IPS DF 4.7 (cell line): ENCODE data around the gene DCDC2.
"Not testable (repeated sequence)": the region's sequence is repeated elsewhere in the genome, so short reads cannot be mapped to it uniquely, and the experiment has no call there.

ENCODE experiments used
- DNase-seq: peaks from one replicate; pipeline ENCODE4 v3.0.0-alpha.2; 2013; ENCODE audit warnings: low spot score; ENCODE audit errors: extremely low read depth

DCDC2 gene

GRCh38 chr6:24381476-24382219, 23.8 kb upstream of the DCDC2 start:
- no peak for DNase-seq

GRCh38 chr6:24378473-24379097, 20.7 kb upstream of the DCDC2 start:
- DNase-seq, result no peak

GRCh38 chr6:24376871-24377270, 19.0 kb upstream of the DCDC2 start:
- DNase-seq, result no peak

GRCh38 chr6:24374612-24375011, 16.8 kb upstream of the DCDC2 start:
- no peak for DNase-seq

GRCh38 chr6:24365103-24365633, 7.3 kb upstream of the DCDC2 start:
- not testable (repeated sequence) for DNase-seq

GRCh38 chr6:24362363-24362762, 4.5 kb upstream of the DCDC2 start:
- DNase-seq, result not testable (repeated sequence)

- DNase-seq, result peak; percentile 62
These were observed 2.0 kb upstream of the DCDC2 start for GRCh38 chr6:24359640-24360454.

- no peak for DNase-seq
These were observed 461 bp upstream of the DCDC2 start for GRCh38 chr6:24358219-24358821.

GRCh38 chr6:24356310-24356973, 1.4 kb downstream of the DCDC2 start:
- no peak for DNase-seq

GRCh38 chr6:24355393-24355792, 2.5 kb downstream of the DCDC2 start:
- DNase-seq, result no peak

GRCh38 chr6:24353861-24354260, 4.0 kb downstream of the DCDC2 start:
- DNase-seq, result no peak

- DNase-seq, result no peak
These were observed 5.4 kb downstream of the DCDC2 start for GRCh38 chr6:24352434-24352833.

- DNase-seq, result no peak
These were observed 12.9 kb downstream of the DCDC2 start for GRCh38 chr6:24344976-24345375.

- no peak for DNase-seq
These were observed 16.6 kb downstream of the DCDC2 start for GRCh38 chr6:24340998-24341938.

GRCh38 chr6:24339932-24340331, 17.9 kb downstream of the DCDC2 start:
- DNase-seq, result no peak

GRCh38 chr6:24334285-24334684, 23.6 kb downstream of the DCDC2 start:
- DNase-seq, result no peak

- no peak for DNase-seq
These were observed 25.5 kb downstream of the DCDC2 start for GRCh38 chr6:24332317-24332716.

GRCh38 chr6:24330137-24330732, 27.6 kb downstream of the DCDC2 start:
- DNase-seq, result no peak

- DNase-seq, result no peak
These were observed 28.4 kb downstream of the DCDC2 start for GRCh38 chr6:24329451-24329850.
